HCT116 (cell line): ENCODE data around the gene SNX19.
A peak's percentile ranks its signal among the peaks of the same experiment; 100 is the strongest.

Experiments
- ATF3 ChIP-seq: IDR thresholded peaks from 2 replicates; pipeline ENCODE4 v1.6.1; 2012
- CEBPB ChIP-seq: IDR thresholded peaks from 2 replicates; pipeline ENCODE4 v1.6.1; 2012; ENCODE audit warnings: low read depth
- ELF1 ChIP-seq: IDR thresholded peaks from 2 replicates; pipeline ENCODE4 v1.6.1; 2012; ENCODE audit warnings: low read depth, borderline replicate concordance
- EZH2 ChIP-seq: fragments of 200-600 bp; sonication (generic); IDR thresholded peaks from 2 replicates; pipeline ENCODE4 v1.6.1; 2017; ENCODE audit warnings: antibody characterized with exemption, mixed run types
- POLR2A ChIP-seq: IDR thresholded peaks from 2 replicates; pipeline ENCODE4 v1.7.0; 2011; ENCODE audit warnings: borderline replicate concordance; ENCODE audit not compliant: insufficient read depth, insufficient read length; ENCODE audit errors: extremely low read depth
- POLR2AphosphoS5 ChIP-seq: IDR thresholded peaks from 2 replicates; pipeline ENCODE4 v1.6.1; 2011; ENCODE audit warnings: mild to moderate bottlenecking, low read depth, low read length, moderate library complexity
- SIN3A ChIP-seq: IDR thresholded peaks from 2 replicates; pipeline ENCODE4 v1.6.1; 2012; ENCODE audit warnings: low read depth
- SP1 ChIP-seq: IDR thresholded peaks from 2 replicates; pipeline ENCODE4 v1.6.1; 2012; ENCODE audit warnings: low read depth
- TF ChIP-seq, protein P1 (sequence below), 3 experiments: fragments of 200-600 bp in 1 of 3; sonication (generic) in 1 of 3; IDR thresholded peaks in 2 of 3; conservative IDR thresholded peaks in 1 of 3; 2 replicates each; pipeline ENCODE4 v1.5.1; 2012 to 2017; ENCODE audit warnings: low read depth in 2 of 3, low read length in 2 of 3, antibody characterized with exemption in 1 of 3, borderline replicate concordance in 1 of 3, control low read depth in 1 of 3, mild to moderate bottlenecking in 1 of 3, mixed read lengths in 1 of 3, mixed run types in 1 of 3, moderate library complexity in 1 of 3; ENCODE audit not compliant: insufficient read depth in 1 of 3
- TF ChIP-seq, protein P2 (sequence below): IDR thresholded peaks from 2 replicates; pipeline ENCODE4 v1.6.1; 2011; ENCODE audit warnings: mild to moderate bottlenecking, low read length, moderate library complexity; ENCODE audit not compliant: insufficient replicate concordance; ENCODE audit errors: extremely low read depth
- TF ChIP-seq, protein P3 (sequence below): IDR thresholded peaks from 2 replicates; pipeline ENCODE4 v1.6.1; 2012

- TF ChIP-seq, protein P1, sequence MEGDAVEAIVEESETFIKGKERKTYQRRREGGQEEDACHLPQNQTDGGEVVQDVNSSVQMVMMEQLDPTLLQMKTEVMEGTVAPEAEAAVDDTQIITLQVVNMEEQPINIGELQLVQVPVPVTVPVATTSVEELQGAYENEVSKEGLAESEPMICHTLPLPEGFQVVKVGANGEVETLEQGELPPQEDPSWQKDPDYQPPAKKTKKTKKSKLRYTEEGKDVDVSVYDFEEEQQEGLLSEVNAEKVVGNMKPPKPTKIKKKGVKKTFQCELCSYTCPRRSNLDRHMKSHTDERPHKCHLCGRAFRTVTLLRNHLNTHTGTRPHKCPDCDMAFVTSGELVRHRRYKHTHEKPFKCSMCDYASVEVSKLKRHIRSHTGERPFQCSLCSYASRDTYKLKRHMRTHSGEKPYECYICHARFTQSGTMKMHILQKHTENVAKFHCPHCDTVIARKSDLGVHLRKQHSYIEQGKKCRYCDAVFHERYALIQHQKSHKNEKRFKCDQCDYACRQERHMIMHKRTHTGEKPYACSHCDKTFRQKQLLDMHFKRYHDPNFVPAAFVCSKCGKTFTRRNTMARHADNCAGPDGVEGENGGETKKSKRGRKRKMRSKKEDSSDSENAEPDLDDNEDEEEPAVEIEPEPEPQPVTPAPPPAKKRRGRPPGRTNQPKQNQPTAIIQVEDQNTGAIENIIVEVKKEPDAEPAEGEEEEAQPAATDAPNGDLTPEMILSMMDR (IDR thresholded peaks at IDR 0.05 in 2 of 3, conservative IDR thresholded peaks at IDR 0.05 in 1 of 3; ENCODE audit: borderline replicate concordance in 1 of 3, insufficient read depth in 1 of 3, low read depth in 2 of 3, low read length in 2 of 3) = peak; percentile 46 to 60 (median 51)
- TF ChIP-seq POLR2A (no peak), EZH2 (no peak), SIN3A (no peak), POLR2AphosphoS5 (no peak), CEBPB (no peak), ATF3 (no peak), ELF1 (no peak), SP1 (no peak)
- TF ChIP-seq, protein P2, sequence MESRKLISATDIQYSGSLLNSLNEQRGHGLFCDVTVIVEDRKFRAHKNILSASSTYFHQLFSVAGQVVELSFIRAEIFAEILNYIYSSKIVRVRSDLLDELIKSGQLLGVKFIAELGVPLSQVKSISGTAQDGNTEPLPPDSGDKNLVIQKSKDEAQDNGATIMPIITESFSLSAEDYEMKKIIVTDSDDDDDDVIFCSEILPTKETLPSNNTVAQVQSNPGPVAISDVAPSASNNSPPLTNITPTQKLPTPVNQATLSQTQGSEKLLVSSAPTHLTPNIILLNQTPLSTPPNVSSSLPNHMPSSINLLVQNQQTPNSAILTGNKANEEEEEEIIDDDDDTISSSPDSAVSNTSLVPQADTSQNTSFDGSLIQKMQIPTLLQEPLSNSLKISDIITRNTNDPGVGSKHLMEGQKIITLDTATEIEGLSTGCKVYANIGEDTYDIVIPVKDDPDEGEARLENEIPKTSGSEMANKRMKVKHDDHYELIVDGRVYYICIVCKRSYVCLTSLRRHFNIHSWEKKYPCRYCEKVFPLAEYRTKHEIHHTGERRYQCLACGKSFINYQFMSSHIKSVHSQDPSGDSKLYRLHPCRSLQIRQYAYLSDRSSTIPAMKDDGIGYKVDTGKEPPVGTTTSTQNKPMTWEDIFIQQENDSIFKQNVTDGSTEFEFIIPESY = no peak
- TF ChIP-seq, protein P3, sequence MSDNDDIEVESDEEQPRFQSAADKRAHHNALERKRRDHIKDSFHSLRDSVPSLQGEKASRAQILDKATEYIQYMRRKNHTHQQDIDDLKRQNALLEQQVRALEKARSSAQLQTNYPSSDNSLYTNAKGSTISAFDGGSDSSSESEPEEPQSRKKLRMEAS = no peak
These were observed 88.6 kb downstream of the SNX19 start for GRCh38 chr11:130827451-130828377.
